COLO668 (cell line): ENCODE results near the gene TIAM1.

Source experiments
- DNase-seq: peaks from one replicate; lab custom pipeline; 2025; ENCODE audit not compliant: unreplicated experiment; lab: John Stamatoyannopoulos, UW

TIAM1 gene

DNA sequence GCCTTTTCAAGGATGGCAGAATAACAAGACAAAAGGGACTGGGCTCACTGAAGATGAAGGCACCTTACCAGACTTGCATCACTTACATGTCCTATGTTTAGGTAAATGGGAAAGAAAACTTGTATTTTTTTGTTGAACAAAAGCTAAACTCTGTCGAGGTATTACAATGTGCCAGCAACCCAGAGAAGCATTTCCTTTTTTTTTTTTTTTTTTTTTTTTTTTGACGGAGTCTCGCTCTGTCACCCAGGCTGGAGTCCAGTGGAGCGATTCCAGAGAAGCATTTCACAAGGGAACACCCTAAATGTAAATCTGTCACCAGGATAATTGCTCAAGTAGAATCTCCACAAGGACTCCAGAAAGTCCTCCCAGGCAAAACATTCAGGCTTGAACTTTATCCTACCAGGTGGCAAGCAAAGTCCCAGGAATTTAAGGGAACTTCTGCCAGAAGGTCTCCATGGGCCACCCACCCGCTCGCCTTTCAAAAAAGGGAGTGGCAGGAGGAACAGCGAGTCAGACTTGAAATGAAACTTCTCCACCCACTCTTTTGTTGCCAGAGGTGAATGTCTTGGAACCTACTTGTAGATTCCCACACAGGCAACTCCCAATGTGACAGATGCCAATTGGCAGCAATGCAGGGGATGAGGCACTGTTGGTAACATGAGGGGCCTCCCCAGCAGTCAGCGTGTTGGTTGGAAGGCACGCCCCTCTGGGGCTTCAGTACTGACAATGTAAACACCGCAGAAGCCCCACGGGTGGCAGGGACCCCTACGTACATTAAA lies 125.0 kb downstream of the TIAM1 start:
- DNase-seq = no peak

DNA sequence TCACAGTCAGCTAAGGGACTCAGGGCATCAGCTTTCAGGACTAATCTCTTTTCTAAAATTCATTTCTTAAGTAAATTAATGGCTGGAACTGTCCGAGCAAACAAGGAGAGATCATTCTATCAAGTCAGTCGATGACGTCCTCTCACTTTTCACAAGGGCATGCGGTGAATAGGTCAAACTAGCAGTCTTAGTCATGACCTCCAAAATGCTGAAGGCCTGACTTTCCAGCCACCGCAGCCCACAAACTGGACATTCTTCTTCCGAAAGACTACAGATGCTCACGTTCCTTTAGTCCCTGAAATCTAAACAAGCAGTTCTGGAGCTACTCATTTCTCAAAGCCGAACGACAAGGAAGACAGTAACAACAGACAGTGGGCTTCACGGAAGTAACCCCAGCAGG lies 127.9 kb downstream of the TIAM1 start:
- DNase-seq = no peak

DNA sequence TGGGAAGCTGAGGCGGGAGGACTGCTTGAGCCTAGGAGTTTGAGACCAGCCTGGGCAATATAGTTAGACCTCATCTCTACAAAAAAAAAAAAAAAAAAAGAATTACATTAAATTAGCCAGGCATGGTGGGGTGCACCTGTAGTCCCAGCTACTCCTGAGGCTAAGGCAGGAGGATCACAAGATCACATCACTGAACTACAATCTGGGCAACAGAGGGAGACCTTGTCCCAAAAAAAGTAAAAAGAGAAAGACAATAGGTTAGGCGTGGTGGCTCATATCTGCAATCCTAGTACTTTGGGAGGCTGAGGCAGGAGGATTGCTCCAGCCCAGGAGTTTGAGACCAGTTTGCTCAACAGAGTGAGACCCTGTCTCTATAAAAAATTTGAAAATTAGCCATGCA lies 130.3 kb downstream of the TIAM1 start:
- no peak for DNase-seq

DNA sequence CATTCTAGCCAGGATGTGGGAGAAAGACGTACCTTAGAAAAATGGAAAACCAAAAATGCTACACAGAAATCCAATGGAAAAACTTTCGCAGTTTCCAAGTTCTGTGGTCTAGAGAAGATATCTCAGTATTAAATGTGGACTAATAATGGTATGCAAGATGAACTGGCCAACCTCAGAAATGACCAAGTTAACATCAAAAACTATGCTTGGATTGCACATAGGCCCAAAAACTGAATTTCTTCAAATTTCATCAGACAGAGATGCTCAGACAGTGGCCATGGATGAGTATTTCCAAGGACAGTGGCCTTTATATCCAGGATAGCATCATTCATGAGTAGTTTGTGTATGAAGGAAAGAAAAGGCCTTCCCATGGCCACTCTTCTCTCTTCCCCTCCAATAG lies 132.2 kb downstream of the TIAM1 start:
- no peak for DNase-seq

DNA sequence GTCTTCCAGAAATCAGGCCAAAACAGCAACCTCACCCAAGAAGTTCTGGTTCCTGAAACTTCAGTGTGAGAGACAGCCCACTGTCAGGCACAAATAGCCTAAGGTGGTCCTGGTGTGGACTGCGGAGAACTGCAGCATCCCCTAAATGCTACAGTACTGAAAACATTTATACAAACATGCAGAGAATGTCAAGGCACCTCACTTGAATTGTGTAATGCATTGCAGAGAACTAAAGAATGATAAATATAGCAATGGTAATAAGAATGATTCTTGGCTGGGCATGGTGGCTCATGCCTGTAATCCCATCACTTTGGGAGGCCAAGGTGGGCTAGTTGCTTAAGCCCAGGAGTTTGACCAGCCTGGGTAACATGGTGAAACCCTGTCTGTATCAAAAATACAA lies 138.6 kb downstream of the TIAM1 start:
- no peak for DNase-seq

DNA sequence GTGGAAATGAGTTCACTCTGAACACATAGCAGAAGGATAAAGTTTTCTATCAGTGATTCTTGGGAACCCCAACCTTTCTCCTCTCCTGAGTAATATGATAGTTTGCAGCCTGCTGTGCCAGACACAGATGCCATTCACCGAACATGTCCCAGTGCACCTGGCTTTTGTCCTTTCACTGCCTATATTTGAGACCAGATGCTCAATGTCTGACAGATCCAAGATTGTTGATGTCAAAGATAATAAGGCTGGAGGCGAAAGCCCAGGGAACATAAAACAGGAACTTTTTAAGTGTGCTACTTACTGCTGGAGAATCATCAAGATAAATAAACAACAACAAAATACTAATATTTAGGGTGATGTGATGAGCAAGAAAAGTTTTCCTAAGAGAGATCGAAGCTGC lies 139.3 kb downstream of the TIAM1 start:
- DNase-seq = peak; percentile 48

DNA sequence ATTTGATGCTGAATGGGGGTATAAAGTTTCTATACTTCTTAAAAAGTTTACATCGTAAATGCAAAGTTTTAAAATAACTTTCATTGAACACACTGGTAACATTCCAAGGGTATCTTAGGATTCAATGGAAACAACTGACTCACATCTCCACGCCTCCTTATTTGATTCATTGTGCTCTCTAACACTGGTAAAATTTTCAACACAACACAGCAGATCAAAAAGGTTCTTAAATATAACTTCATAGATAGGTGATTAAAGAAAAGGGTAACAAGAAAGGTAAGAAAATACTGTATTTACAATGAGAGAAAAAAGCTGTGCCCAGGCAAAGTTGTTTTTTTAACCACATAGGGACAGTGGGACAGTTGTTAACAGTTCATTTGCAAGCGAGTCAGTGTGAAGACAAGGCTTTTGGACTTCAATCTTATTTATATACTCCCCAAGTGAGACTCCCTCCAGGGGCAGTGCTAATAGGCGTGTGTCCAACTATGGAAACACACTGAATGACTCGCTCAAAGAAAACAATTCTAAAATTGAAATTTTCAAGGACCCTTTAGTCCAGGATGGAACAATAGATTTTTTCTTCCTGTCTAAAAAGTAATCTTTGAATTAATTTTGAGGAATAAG lies 140.5 kb downstream of the TIAM1 start:
- no peak for DNase-seq

DNA sequence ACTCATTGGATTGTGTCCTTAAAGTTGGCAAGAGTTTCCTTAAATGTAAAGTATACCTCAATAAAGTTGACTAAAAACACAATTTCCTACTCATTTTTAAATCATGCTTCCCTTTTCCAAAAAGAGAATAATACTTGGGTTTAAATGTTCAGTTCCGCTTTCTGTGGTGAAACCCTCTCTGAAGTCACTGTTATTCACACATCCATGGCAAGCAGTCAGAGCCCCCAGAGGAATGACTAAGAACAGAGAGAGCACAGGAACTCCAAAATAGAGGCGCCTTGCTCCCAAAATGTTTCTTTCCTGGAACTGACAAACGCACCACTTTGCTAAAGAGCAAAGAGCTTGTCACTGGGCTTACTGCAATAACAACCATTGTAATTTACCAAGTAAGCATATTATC lies 142.5 kb downstream of the TIAM1 start:
- DNase-seq = no peak

DNA sequence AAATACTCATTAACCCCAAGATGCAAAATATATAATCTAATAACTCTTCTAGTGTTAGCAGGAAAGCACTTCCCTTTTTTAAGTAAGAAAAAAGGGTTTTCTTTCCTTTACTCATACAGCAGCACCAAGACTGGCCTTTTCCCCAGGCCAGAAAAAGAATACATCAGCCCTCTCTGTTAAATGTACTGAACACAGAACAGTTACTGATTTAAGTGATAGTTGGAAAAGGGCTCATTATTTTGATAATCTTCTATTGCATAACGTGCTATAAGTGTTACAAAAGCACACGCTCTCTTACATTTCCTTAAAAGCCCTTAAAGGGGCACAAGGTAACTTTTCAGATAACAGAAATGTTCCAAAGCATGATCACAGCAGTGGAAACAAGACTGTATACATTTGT lies 142.9 kb downstream of the TIAM1 start:
- no peak for DNase-seq

DNA sequence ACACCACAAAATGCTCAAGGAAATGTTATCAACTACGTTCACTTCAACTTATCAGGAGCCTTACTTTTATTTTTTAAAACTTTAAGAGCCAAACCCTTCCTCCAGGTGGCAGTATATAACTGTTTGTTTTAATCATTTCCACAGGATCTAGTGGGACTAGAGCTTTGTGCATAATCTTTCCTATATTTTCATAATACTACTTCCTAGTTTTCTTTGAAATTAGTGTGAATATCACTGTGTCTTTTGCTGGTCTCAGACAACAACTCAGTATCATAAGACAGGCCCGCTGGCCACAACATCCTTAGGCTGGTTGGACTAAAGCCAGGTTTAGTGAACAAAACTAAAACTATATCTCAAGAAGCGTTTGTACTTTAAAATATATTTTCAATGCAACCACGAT lies 145.5 kb downstream of the TIAM1 start:
- no peak for DNase-seq

DNA sequence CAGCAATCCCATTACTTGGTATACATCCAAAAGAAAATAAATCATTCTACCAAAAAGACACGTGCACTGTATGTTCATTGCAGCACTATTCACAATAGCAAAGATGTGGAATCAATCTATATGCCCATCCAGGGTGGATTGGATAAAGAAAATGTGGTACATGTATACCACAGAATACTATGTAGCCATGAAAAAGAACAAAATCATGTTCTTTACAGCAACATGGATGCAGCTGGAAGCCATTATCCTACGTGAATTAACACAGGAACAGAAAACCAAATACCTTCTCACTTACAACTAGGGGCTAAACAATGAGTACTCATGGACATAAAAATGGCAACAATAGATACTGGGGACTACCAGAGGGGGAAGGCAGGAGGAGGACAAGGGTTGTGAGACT lies 147.3 kb downstream of the TIAM1 start:
- DNase-seq = no peak

DNA sequence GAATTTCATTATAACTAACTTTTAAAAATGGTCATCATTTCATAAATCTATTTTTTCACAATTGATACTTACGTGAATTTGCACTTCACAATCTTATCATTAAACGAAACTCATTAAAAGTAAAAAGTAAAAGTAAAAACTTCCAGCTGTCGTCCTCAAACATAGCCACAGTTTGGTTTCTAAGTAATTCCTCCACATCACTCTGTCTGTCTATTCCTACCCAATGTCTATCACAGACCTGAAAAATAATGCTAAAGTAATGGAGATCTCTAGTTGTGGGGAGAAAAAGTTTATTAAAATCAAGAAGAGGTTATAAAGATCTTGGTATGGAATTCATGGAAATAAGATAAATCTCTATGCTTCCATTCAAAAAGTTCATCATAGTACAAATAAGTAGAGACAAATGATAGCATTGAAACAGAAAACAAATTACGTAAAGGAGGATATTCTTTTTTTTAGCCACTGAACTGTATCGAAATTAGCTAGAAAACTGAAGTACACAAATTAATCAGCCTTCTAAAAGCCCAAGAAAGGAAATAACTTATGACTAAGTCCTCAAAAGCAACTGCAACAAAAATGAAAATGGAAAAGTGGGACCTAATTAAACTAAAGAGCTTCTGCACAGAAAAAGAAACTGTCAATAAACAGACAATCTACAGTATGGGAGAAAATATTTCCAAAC lies 148.6 kb downstream of the TIAM1 start:
- DNase-seq = no peak

DNA sequence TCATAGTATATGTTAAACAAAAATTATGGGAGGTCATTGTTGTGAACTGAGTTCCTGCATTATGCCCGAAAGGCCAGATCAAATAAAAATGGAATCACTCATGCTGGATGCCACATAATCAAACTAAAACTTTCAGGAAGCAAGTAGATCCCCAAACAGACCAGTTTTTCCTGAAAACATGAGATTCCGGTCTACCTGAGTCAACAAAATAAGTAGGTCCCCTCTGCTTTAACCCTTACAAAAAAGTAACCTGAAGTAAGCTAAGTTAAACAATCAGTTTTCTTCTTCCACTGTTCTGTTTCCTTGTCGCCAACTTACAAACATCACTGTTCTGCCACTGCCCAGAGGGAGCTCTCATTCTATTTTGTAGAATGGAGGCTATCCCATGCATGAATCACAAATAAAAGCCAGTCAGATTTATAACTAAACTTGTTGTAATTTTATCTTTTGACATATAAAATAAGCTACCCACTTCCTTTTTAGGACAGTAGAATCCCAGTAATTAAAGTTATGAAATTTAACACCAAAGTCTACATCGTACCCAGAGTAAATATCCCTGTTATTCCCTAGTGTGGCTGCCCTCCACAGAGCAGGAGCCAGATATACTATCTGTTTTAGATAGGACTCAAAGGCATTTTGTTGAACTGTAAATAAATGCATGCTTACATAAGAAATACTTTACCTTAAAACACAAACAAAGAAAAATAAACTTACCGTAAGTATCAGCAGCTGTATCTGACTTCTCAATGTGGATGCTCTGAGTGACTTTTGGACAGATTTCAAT lies 149.4 kb downstream of the TIAM1 start:
- DNase-seq = no peak

DNA sequence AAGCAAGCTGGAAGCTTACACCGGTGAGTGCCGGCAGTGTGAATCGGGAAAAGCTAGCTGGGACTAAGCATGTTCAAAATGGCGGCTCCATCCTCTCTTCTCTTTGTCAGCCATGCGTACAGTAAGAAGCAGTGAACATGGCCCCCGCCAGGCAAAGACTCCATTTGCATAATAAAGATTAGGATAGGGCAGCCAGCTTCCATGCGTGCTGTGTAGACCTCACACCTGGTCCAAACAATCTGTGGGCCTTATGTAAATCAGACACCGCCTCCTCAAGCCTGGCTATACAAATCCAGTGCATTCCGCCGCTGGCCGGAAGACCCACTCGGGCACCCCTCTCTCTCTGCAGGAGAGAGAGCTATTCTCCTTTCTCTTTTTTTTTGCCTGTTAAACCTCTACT lies 150.3 kb downstream of the TIAM1 start:
- DNase-seq = no peak

DNA sequence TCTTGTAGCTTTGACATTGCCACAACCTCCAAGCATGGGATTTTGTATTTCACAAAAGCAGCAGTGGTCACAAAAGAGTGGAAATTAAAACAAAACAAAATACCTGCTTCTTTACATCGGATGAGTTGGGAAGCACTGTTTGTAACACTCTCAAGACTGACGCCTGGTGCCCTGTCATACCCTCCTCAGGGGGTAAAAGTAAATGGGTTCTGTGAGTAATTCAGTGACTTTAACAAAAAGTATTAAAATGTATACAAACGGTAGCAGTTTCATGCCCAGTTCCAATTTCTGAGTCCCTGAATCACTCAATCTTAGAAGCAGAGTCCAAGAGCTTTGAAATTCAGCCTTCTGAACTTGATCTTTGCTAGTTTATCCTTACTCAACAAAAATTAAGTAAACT lies 152.5 kb downstream of the TIAM1 start:
- DNase-seq = no peak

DNA sequence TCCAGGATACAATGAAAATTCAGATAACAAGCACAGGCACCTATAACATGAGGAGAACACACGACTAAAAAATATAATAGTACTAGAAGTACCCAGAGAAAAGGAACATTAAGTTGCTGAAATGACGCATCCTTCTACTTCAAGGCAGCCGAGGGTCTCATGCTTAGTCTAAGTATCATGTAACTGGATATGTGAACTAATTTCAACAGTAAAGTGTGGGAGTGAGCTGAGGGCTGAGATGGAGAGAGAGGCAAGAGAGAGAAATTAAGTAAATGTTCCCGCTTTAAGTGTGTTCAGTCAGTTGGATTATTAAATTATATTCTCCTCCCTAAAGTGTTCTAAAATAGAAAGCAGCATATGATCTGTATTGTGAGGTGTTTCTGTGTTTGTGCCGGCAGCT lies 153.5 kb downstream of the TIAM1 start:
- no peak for DNase-seq

DNA sequence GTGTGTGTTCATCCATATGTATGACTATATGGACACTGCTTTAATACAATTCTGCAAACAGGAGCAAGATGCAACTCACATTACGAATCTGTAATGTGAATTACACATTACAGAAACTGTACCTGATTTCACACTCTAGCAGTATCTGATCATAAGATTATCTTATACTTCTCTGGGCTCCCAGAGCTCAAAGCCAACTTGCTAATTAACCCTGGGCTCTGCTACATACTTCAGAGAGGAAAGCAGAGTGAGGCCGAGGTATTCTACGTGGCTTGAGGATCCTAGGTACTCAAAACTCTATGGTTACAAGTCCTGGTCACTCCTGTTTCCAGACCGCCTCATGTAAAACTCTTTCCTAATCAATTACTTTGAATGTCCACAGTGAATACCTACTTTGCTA lies 156.6 kb downstream of the TIAM1 start:
- DNase-seq = no peak

DNA sequence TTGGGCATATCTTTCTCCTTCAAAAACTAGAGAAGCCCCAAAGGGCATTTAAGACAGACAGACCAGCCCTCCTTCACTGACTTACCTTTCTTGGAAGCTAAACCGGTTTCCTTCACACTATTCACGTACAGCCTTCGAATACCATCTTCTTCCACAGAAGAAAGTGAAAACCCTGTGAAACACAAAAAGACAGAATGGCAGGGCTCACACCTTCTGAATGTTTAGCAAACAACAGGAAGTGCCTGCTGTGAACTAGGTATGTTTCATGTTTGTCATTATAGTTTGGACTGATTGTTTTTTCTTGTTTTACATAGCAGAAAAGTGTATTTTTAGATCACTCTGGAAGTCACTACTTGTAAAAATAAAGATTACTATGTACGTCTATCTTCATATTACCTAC lies 157.1 kb downstream of the TIAM1 start:
- DNase-seq = no peak

DNA sequence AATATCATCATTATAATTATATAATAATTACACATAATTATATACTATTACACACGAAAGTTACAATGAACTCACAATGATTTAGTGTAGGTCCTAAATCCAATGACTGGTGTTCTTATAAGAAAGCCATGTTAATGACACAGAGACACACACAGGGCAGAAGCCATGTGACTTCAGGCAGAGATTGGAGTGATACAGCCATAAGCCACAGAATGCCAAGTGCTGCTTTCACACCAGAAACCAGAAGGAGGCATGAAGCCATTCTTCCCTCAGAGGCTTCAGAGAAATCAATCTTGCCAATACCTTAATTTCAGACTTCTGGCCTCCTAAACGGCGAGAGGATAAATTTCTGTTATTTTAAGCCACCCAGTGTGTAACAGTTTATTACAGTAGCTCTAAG lies 158.4 kb downstream of the TIAM1 start:
- DNase-seq = no peak

DNA sequence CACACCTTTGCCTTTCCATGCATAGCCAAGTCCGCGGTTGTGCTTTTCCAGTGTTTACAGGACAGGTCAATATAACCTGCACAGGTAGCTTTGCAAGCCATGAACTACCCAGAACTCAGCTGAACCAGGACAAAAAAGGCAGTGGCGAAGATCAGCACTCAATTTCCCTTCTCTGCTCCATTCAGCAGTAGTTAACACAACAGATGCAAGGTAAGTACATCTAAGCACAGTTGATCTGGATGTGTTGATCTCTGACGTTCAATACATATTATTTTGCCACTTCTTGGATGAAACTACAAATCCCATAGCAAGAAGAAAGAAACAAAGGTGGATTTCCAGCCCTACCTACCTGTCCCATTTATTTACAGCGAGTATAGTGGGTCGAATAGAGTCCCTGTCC lies 159.2 kb downstream of the TIAM1 start:
- DNase-seq = no peak

DNA sequence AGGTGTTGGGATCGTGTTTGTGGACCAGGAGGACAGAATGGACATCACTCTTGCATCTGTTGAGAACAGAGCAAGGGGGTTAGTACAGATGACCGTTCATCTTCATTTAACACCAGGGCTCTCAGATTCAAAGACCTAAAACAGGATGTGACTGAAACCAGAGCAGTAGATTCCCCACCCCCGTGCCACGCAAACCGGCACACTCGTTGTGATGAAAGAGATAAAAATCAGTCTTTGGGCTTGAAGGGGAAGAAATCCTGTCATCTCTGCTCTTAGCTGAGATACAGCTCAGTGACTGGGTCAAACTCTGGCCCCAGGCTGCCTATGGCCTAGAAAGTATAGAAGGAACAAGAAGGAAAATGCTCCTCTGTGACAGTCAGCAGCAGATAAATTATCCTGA lies 159.6 kb downstream of the TIAM1 start:
- no peak for DNase-seq
